Activated CD4-positive, alpha-beta T cell treated with anti-CD3 and anti-CD28 coated beads for 36 hours (primary cell): ENCODE results near the gene RYR2. TPM values are rescaled to one million over a fixed set of nuclear protein-coding genes. Genes with fewer than 3 reads are reported as not detected.

ENCODE experiments used
- ATAC-seq: fragments of 200-7000 bp; cut with Tn5 transposase; one replicate; pipeline ENCODE4 v1.10.0; 2021; ENCODE audit warnings: mild to moderate bottlenecking, moderate library complexity
- CTCF ChIA-PET: fragments of 350-600 bp; sonication (Branson Sonifier 250); formaldehyde crosslinking; loops from one replicate; lab custom pipeline; 2021; ENCODE audit warnings: antibody characterized with exemption; lab: Charles Lee
- POLR2A ChIA-PET: fragments of 350-600 bp; sonication (Branson Sonifier 250); formaldehyde crosslinking; loops from one replicate; lab custom pipeline; 2021; ENCODE audit warnings: antibody characterized with exemption, inconsistent platforms; lab: Charles Lee
- DNase-seq: peaks from one replicate; pipeline ENCODE4 v3.0.0-alpha.2; 2020
- H3K27ac Mint-ChIP-seq: one replicate; pipeline ENCODE4 v1.8.0; 2021; ENCODE audit warnings: mixed read lengths
- H3K27me3 Mint-ChIP-seq: one replicate; pipeline ENCODE4 v1.8.0; 2021; ENCODE audit warnings: mixed read lengths
- H3K36me3 Mint-ChIP-seq: one replicate; pipeline ENCODE4 v1.8.0; 2021; ENCODE audit warnings: low read depth, mixed read lengths
- H3K4me1 Mint-ChIP-seq: one replicate; pipeline ENCODE4 v1.8.0; 2021; ENCODE audit warnings: mixed read lengths
- H3K4me3 Mint-ChIP-seq: one replicate; pipeline ENCODE4 v1.8.0; 2021; ENCODE audit warnings: mild to moderate bottlenecking, moderate library complexity, mixed read lengths
- H3K9me3 Mint-ChIP-seq: one replicate; pipeline ENCODE4 v1.8.0; 2021; ENCODE audit warnings: low read depth, mixed read lengths
- intact Hi-C, 2 experiments: fragments of 100-400 bp; cut with DNase I in 1 of 2; cut with micrococcal nuclease in 1 of 2; formaldehyde crosslinking; loops; one replicate each; pipeline versions ENCODE4 v1.14.2 to v1.15.1; 2022 to 2024; cut with DNase I, micrococcal nuclease
- total RNA-seq, 2 experiments: library from RNA; stranded (reverse); gene quantifications; one replicate each; pipeline ENCODE4 v1.2.3, GENCODE V29; 2021

Gene RYR2
- total RNA-seq, 2 experiments from 2014 or later = 0.04 to 0.05 TPM

DNA sequence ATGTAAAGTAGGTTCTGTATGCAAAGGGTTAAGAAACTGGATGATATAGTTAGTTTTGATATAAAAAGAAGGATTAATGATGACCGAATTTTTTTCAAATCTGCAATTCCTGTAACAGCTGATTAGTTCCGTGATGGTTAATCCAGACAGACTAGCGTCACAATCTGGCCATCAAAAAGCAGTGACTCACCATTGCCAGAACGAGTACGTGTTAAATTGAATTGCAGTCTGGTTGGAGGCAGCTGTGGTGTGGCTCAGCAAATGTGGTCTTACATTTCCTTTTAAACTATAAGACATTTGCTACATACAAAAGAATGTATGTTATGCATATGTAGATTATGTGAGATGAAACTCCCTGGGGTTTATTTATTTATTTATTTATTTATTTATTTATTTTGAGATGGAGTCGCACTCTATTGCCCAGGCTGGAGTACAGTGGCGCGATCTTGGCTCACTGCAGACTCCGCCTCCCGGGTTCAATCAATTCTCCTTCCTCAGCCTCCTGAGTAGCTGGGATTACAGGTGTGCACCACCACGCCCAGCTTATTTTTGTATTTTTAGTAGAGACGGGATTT lies 139.8 kb downstream of the RYR2 start:
- ATAC-seq = no peak
- intact Hi-C loops = no loop called here
- H3K36me3 Mint-ChIP-seq = no peaks in the 10 kb centered on the region
- ChIA-PET CTCF (interaction anchor here (0.8 to 1.0 kb wide), 2 partner anchors 15 to 117 kb away, joined by 3 to 4 read pairs; no protein-coding TSS in a partner anchor), POLR2A (no interaction called here)
- H3K9me3 Mint-ChIP-seq = no peaks in the 10 kb centered on the region
- H3K27me3 Mint-ChIP-seq = peaks cover 2% of the 10 kb centered on the region
- H3K4me3 Mint-ChIP-seq = no peak overlapping the region
- no peak overlapping the region for H3K27ac Mint-ChIP-seq
- no peak for DNase-seq
- H3K4me1 Mint-ChIP-seq = no peaks in the 10 kb centered on the region

DNA sequence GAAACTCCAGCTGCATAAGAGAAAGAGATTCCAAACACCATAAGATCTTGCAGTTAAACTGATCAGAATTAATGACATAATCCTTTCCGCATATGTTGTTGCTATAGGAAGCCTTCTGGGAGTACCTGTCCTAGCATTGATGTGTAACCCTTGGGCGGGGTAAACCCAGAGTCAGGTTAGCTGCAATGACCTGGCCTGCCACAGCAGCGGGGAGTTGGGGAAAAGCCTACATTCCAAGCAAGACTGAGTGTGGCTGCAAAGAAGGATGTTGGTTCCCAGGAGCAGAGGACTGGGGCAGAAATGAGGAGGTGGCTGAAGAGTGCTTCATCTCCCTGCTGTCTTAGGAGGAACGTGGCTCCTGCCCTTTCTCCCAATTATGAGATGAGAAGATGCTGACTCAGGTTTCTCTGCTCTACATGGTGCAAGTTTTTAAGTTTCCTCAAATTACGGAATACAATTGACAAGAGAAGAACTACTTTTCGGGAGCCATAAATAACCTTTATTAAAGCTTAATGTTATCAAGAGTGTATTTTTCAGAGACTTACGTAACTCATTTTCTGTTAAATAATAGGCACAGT lies 142.1 kb downstream of the RYR2 start:
- CTCF ChIA-PET = no interaction called here
- intact Hi-C loops = no loop called here

DNA sequence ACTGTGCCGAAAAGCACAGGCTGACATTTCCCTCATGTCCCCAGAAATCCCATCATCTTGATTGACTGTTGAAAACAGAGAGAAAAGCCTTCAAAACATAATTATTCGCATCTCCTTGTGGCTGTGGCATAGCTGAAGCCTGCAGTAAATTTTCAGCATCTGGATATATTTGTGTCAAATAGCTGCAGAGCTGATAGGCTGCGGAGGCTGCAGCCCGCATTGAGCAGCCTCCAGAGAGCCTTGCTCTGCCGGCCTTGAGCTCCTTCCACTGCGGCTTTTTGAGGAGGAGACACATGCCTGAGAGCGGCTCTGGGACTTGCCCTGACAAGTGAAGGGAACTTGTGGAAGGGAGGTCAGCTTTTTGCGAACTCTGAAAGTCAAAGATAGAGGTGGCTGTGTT lies 144.7 kb downstream of the RYR2 start:
- H3K27me3 Mint-ChIP-seq = no peaks in the 10 kb centered on the region
- no peak for ATAC-seq
- DNase-seq = no peak
- no peaks in the 10 kb centered on the region for H3K36me3 Mint-ChIP-seq
- H3K27ac Mint-ChIP-seq = no peak overlapping the region
- no peaks in the 10 kb centered on the region for H3K9me3 Mint-ChIP-seq
- ChIA-PET CTCF (interaction anchor here (0.5 kb wide), 1 partner anchor 291 kb away, joined by 3 read pairs; no protein-coding TSS in a partner anchor), POLR2A (no interaction called here)
- intact Hi-C loops = no loop called here
- no peak overlapping the region for H3K4me3 Mint-ChIP-seq
- no peaks in the 10 kb centered on the region for H3K4me1 Mint-ChIP-seq

More for the DNA sequence above, 142.1 kb downstream of the RYR2 start:
- Mint-ChIP-seq H3K36me3 (no peaks in the 10 kb centered on the region), H3K9me3 (no peaks in the 10 kb centered on the region), H3K4me3 (no peak overlapping the region), H3K27ac (no peak overlapping the region), H3K27me3 (no peaks in the 10 kb centered on the region), H3K4me1 (no peaks in the 10 kb centered on the region)
- no peak for ATAC-seq
- POLR2A ChIA-PET = no interaction called here
- DNase-seq = no peak

DNA sequence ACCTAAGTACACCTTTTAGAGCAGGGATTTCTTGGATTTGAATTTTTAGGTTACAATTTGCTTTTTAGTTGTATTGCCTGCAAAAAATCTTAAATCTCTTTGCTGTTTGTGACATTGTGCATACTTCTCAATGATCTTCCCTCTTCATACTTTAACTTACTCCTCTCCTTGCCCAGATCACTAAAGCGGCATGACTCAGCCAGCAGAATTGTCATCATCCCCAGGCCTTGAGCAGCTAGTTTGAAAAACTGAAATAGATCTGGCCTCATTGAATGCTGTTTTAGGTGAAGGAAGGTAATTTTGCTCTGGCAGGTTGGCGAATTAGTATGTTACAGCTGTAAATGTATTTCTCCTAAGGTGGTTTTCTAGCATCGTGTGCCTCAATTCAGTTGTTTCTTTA lies 145.9 kb downstream of the RYR2 start:
- Mint-ChIP-seq H3K4me1 (no peaks in the 10 kb centered on the region), H3K36me3 (no peaks in the 10 kb centered on the region)
- no peak for ATAC-seq

DNA sequence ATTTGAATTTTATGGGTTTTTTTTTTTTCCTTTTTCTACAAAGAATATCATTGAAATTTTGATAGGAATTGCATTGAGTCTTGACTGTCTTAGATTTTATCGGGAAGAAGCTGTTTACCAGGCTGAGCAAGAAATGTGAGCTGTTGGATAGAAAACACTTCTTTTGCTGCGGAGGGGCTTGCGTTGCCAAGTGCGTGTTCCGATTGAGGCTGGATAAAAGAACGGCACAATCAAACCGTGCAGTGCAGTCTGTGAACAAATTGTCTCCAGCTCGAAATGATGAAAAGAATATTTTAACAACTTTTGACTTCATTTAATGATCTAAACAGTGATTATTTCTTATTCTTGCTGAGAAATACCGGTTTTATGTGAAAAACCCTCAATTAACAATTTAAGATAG lies 149.4 kb downstream of the RYR2 start:
- no peaks in the 10 kb centered on the region for H3K9me3 Mint-ChIP-seq
- H3K4me3 Mint-ChIP-seq = no peak overlapping the region
- H3K27ac Mint-ChIP-seq = no peak overlapping the region
- H3K27me3 Mint-ChIP-seq = no peaks in the 10 kb centered on the region
- intact Hi-C loops = no loop called here
- no peak for ATAC-seq
- POLR2A ChIA-PET = no interaction called here
- no peaks in the 10 kb centered on the region for H3K36me3 Mint-ChIP-seq
- no peak for DNase-seq
- CTCF ChIA-PET = no interaction called here
- no peaks in the 10 kb centered on the region for H3K4me1 Mint-ChIP-seq

More for the DNA sequence above, 145.9 kb downstream of the RYR2 start:
- ChIA-PET CTCF (no interaction called here), POLR2A (no interaction called here)
- Mint-ChIP-seq H3K4me3 (no peak overlapping the region), H3K27me3 (no peaks in the 10 kb centered on the region), H3K9me3 (no peaks in the 10 kb centered on the region), H3K27ac (no peak overlapping the region)
- DNase-seq = no peak
- intact Hi-C loops = no loop called here

DNA sequence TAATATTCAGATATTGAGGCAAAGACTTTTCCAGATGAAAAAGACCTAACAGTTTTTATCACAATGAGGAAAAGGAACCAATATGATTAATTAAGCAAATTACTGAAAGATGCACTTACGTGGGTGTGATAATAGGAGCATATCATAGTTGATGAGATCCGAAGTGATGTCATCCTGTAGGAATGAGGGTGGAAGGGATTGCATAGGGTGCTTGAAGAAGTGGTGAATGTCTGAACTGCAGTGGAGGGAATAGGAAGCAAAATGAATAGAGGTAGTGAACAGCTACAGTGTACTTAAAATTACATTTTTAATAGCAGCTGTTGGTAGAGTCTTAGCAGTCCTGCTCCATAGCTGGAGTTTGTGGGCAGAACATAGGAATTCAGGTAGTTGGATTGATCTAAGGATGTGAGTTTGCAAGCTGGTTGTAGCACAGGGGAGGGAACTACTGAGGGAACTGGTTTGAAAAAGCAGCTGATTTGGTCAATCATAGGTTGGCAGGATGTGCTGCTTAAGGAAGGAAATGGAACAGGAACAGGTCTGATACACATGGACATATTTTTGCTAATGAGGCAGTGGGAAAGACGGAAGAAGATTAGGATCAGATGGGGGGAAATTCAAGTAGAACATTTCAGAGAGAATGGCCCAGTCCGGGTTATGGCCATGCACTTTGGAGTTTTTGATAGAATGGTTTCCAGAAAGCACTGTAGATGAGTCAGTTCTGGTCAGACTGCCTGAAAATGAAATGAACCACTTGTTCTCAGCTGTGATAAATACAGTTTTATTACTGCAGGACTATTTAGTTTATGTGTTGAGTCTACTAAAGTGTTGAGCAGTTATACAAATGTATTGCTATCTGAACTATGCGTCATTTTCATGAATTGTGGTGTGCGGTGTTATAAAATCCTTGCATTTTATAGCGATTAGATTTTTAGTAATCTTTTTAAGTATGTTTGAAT lies 155.8 kb downstream of the RYR2 start:
- H3K27me3 Mint-ChIP-seq = peaks cover 3% of the 10 kb centered on the region
- intact Hi-C loops = no loop called here
- ATAC-seq (no peak), DNase-seq (no peak)
- H3K27ac Mint-ChIP-seq = no peak overlapping the region
- H3K4me1 Mint-ChIP-seq = no peaks in the 10 kb centered on the region
- ChIA-PET CTCF (no interaction called here), POLR2A (no interaction called here)
- H3K4me3 Mint-ChIP-seq = no peak overlapping the region
- H3K9me3 Mint-ChIP-seq = no peaks in the 10 kb centered on the region
- H3K36me3 Mint-ChIP-seq = no peaks in the 10 kb centered on the region

DNA sequence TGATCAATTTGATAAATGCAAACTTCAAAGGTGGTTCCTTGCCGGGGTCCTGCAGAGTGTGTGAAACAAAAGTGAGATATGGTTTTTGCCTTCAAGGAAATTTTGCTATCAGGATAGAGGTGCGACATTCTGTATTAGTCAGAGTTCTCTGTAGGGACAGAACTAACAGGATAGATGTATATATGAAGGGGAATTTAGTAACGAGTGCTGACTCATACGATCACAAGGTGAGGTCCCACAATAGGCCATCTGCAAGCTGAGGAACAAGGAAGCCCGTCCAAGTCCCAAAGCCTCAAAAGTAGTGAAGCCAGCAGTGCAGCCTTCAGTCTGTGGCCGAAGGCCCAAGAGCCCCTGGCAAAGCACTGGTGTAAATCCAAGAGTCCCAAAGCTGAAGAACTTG lies 157.0 kb downstream of the RYR2 start:
- no peak for DNase-seq
- Mint-ChIP-seq H3K9me3 (no peaks in the 10 kb centered on the region), H3K4me3 (no peak overlapping the region)

DNA sequence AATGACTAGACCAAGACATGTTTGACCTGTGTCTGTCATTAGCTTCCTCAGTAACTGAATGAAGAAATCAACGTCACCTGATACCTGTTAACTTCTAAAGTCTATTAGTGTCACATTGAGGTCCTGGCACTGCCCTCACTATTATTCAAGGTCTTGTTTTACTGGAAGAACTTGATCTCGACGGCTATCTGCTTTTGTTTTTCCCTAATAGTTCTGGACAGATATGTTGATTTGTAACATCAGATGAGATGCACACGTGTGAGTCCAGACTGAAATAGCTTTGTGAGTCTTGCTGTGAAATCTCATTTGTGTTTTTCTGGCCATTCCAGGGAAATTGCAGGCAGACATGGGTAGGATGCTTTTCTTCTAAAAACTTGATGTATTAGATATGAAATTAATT lies 159.2 kb downstream of the RYR2 start:
- H3K27me3 Mint-ChIP-seq = peaks cover 3% of the 10 kb centered on the region
- intact Hi-C loops = no loop called here
- H3K9me3 Mint-ChIP-seq = no peaks in the 10 kb centered on the region
- POLR2A ChIA-PET = no interaction called here
- ATAC-seq (no peak), DNase-seq (no peak)
- H3K36me3 Mint-ChIP-seq = no peaks in the 10 kb centered on the region
- H3K4me1 Mint-ChIP-seq = no peaks in the 10 kb centered on the region
- no peak overlapping the region for H3K27ac Mint-ChIP-seq
- CTCF ChIA-PET = no interaction called here
- H3K4me3 Mint-ChIP-seq = no peak overlapping the region

More for the DNA sequence above, 157.0 kb downstream of the RYR2 start:
- ATAC-seq = no peak
- Mint-ChIP-seq H3K4me1 (no peaks in the 10 kb centered on the region), H3K27ac (no peak overlapping the region), H3K36me3 (no peaks in the 10 kb centered on the region), H3K27me3 (peaks cover 3% of the 10 kb centered on the region)
- POLR2A ChIA-PET = no interaction called here
- intact Hi-C loops = no loop called here
- CTCF ChIA-PET = no interaction called here

DNA sequence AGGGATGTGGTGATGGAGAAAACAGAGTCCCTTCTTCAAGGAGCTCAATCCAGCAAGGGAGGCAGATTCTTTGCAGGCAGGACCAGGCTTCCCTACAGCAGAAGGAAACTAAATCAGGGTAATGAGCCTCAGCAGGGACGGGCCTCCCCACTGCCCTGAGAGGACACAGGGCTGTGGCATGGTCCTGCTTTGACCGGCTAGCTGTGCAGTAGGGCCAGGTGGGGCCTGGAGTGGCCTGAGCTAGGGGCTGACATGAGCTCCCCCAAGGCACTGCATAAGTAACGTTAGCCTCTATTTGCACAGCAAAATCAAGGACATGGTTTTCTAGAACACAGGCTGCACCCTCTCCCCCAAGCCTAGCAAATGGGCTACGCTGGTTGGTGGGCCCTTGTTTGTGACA lies 162.9 kb downstream of the RYR2 start:
- POLR2A ChIA-PET = no interaction called here
- intact Hi-C loops = no loop called here
- no peak for DNase-seq
- H3K4me3 Mint-ChIP-seq = no peak overlapping the region
- H3K27ac Mint-ChIP-seq = no peak overlapping the region
- no peaks in the 10 kb centered on the region for H3K9me3 Mint-ChIP-seq
- peaks cover 2% of the 10 kb centered on the region for H3K27me3 Mint-ChIP-seq
- CTCF ChIA-PET = interaction anchor here (0.8 kb wide), 1 partner anchor 11 kb away, joined by 3 read pairs; no protein-coding TSS in a partner anchor
- H3K36me3 Mint-ChIP-seq = no peaks in the 10 kb centered on the region
- H3K4me1 Mint-ChIP-seq = no peaks in the 10 kb centered on the region
- no peak for ATAC-seq

DNA sequence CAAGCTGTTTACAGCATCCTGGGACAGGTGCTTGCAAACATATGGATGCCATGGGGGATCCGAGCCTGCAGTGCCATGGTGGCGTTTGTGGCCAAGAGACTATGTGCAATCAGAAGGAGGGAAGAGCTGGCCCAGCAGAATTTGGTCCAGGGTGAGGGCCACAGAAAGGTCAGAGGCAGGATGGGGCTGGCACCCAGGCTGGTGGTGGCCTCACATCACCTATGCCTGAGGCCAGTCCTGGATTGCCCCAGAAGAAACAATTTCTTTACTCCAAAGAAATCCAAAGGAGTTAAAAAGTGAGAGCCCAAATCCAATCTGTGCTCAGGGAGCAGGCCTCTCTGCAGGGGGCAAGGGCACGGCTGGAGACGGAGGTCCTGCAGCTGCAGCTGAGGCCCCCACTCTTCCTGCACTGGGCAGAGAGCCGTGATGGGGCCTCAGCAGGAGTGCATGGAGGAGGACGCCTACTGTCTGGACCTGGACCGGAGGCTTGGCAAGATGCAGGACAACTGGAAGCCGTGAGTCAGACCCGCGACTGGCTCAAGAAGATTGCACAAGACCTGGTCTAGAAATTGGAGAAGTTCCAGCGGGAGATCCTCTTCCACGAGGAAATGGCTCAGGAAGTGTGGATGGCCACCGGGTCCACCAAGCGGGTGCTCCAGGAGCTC lies 163.5 kb downstream of the RYR2 start:
- no peaks in the 10 kb centered on the region for H3K4me1 Mint-ChIP-seq
- no peaks in the 10 kb centered on the region for H3K9me3 Mint-ChIP-seq
- H3K36me3 Mint-ChIP-seq = no peaks in the 10 kb centered on the region
- DNase-seq = no peak
- H3K4me3 Mint-ChIP-seq = no peak overlapping the region
- H3K27ac Mint-ChIP-seq = no peak overlapping the region
- ATAC-seq = no peak
- CTCF ChIA-PET = no interaction called here
- POLR2A ChIA-PET = no interaction called here
- H3K27me3 Mint-ChIP-seq = peaks cover 2% of the 10 kb centered on the region
- intact Hi-C loops = no loop called here

DNA sequence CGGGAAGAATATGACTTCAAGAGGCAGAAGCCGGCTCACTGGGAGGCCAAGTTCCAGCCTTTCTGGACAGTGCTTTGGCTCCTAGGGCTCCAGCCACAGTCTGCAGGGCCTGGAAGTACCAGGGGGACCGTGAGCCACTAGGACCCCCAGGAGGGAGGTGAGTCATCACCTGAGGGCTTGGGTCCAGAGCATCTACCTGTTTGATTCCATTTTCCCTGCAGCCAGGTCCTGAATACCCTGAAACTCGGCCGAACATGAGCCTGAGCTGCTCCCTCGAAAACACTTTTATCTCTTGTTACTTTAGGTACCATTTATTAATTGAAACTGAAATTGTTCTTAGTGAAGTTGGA lies 164.1 kb downstream of the RYR2 start:
- Mint-ChIP-seq H3K27ac (no peak overlapping the region), H3K4me3 (no peak overlapping the region), H3K27me3 (peaks cover 2% of the 10 kb centered on the region), H3K36me3 (no peaks in the 10 kb centered on the region), H3K9me3 (no peaks in the 10 kb centered on the region), H3K4me1 (no peaks in the 10 kb centered on the region)
- ATAC-seq (no peak), DNase-seq (no peak)
- ChIA-PET POLR2A (no interaction called here), CTCF (no interaction called here)
- intact Hi-C loops = no loop called here
